Fibroblast of peridontal ligament (primary cell): ENCODE measurements around the gene PMEPA1.

Experiments
- DNase-seq: peaks from one replicate; pipeline ENCODE4 v3.0.0-alpha.2; 2010; ENCODE audit errors: extremely low read depth

PMEPA1 gene

DNA sequence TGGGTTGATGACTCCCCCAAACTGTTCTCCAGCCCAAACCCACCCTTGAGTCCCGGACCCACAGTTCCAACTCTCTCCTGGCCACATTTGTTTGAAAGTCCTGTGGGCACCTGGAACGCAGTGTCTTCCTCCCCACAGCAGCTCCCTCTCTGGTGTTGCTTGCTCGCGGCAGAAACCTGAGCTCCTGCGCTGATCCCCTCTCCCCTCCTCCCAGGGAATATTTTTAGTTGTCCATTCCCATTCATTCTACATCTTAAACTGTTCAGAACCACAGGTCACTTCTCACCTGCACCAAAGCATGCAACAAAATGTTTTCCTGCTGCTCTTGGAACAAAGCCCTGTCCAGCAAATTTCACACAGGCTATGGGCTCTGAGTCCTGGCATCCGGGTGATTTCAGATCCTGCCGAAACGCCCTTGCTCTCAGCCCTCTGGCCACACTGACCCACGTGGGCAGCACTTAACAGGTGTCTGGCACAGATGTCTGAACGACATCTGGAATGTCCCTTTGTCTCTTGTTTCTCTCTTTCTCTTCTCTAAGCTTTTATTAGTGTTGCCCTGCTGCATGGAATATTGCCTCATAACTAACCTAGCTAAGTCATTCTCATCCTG is 27.0 kb upstream of the PMEPA1 start:
- no peak for DNase-seq

DNA sequence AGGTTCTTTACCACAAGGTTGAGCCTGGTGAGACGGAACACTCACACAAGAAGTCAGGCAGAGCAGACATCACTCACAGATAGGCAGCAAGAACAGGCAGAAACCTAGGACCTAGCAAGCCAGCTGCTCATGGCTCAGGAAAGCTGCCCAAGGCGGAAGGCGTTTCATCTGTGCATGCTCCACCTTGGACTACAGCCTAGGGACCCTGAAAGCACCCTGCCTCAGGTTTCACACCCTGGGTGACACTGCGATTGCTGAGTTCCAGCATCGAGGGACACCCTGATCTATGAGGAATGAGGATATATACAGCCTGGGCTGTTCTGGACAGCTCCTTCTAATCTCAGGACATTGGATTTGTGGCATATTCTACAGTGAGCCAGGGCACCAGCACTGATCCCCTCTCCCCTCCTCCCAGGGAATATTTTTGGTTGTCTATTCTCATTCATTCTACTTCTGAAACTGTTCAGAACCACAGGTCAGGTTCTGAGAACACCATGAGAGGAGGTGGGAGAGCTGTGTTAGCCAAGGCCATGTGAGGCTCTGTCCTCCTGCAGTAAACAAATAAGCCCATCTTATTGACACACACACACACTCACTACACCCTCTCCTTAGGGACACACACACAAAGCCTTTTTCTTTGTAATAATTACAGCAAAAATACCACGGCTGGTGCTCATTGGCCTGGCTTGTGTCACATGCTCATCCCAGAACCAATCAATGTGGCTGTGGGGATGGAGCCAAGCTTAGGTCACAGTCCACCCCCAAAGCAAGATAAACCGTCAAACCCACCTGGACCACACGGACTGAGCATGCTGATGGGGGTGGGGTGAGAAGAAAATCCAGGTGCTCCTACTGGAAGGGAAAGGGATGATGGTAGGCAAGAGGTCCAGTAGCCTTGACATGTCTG is 26.3 kb upstream of the PMEPA1 start:
- no peak for DNase-seq

DNA sequence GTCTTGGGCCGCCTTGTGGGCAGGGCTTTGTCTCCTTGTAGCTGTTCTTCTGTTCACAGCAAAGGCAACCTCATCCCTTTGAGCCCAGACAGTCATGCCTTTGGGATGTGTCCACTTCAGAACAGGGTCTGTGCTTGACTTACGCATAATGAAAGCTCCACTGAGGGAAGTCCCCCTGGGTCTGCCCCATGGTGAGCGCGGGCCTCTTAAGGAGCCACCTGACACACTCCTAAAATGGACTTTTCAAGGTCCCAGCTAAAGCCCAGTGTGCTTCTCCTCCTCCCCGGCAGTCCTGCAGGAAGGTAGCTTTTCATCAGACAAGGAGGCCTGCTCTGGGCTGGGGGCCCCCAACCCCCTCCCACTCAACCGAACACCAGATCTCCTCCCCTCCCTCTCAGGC is 24.9 kb upstream of the PMEPA1 start:
- no peak for DNase-seq

DNA sequence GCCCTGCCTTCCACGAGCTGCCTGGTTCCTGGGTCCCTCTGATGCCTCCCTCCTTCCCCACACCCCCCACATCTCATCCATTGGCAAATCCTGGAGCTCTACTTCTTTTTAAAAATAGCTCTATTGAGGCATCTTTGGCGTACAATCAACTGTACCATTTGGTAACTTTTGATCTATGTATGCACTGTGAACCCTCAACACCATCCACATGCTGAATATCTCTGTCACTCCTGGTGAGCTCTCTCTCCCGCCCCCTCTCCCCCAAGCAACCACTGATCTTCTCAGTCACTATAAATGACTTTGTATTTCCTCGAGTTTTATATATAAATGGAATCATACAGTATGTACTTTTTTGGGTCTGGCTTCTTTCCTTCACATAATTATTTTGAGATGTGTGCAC is 22.4 kb upstream of the PMEPA1 start:
- no peak for DNase-seq

GRCh38 chr20:57728762-57729161 is 18.9 kb upstream of the PMEPA1 start:
- DNase-seq = no peak

GRCh38 chr20:57727863-57728262 is 18.0 kb upstream of the PMEPA1 start:
- DNase-seq = no peak

- DNase-seq = no peak
Measured at GRCh38 chr20:57725636-57726035, 15.8 kb upstream of the PMEPA1 start.

GRCh38 chr20:57724610-57725405 is 15.0 kb upstream of the PMEPA1 start:
- no peak for DNase-seq

GRCh38 chr20:57723816-57724215 is 14.0 kb upstream of the PMEPA1 start:
- DNase-seq = no peak

- DNase-seq = no peak
Measured at GRCh38 chr20:57719951-57720350, 10.1 kb upstream of the PMEPA1 start.

DNA sequence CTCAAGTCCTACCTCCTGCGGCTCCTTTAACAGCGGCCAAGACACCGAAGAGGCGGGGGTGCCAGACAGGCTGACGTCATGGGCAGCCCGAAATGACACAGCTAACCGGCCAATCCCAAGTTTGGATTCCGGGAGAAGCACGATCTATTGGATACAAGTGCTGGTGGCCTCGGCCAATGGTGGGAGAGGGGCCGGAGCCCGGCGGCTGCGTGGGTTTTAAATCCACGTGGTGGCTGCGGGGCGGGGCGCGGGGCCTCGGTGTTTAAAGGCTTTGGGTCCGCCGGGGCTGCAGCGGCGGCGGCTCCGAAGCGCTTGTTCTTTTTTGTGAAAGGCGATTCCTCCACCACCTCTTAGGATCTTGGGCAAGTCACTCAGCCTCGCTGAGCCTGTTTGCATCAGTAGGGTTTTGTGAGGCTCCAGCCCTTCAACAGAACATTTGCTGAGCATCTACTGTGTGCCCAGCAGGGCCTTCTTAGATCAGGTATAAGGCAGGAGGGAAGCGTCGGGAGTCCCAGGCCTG is 8.7 kb upstream of the PMEPA1 start:
- DNase-seq = peak; percentile 96

DNA sequence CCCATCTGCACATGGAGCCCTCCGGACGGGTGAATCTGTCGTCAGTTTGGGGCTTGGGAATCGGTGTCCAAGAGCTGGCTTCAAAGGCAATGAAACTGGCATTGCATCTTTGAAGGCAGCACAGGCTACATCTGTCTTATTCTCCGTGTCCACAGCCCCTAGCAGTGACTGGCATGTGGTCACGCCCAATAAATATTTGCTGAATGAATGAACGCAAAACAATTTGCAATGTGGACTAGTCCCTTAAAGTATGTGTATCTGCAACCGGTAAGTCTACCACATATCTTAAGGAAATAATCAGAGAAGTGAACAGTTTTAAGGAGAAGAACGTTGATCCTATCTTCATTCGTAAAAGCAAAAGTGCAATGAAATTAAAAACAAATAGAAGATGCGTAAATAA is 8.0 kb upstream of the PMEPA1 start:
- no peak for DNase-seq

GRCh38 chr20:57716901-57717300 is 7.1 kb upstream of the PMEPA1 start:
- no peak for DNase-seq

- peak; percentile 45 for DNase-seq
Measured at GRCh38 chr20:57716202-57716601, 6.4 kb upstream of the PMEPA1 start.

GRCh38 chr20:57715268-57715904 is 5.6 kb upstream of the PMEPA1 start:
- DNase-seq = no peak

DNA sequence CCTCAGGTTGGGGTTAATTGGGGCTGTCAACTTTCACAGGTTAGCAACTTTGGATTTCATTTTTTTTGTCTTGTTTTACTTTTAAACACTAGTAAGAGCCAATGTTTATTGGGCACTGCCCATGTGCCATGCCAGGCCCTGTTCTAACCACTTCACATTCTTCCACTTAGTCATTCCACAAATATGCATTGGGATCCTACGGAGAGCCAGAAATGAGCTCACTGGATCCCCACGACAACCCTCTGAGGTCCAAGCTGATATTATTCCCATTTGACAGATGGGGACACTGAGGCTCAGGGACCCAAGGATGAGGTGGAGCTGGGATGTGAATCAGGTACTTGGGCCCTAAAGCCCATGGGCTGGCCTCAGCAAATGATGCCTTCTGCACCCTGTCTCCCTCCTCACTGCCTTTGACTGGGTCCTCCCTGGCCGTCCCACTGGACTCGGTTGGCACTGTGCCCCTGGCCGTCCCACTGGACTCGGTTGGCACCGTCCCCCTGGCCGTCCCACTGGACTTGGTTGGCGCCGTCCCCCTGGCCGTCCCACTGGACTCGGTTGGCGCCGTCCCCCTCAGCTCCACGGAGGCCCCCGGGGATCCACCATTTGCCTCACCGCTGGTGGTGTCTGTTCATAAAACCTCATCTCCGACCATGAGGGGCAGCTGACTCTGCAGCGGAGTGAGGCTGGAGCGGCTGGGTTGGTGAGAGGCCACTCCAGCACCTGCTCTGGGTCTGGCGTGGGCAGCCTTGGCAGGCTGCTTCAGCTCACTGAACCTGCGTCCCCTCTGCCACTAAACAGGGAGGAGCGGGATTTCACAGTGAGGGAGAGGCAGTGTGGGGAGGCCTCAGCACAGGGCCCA is 4.8 kb upstream of the PMEPA1 start:
- peak; percentile 78 for DNase-seq

DNA sequence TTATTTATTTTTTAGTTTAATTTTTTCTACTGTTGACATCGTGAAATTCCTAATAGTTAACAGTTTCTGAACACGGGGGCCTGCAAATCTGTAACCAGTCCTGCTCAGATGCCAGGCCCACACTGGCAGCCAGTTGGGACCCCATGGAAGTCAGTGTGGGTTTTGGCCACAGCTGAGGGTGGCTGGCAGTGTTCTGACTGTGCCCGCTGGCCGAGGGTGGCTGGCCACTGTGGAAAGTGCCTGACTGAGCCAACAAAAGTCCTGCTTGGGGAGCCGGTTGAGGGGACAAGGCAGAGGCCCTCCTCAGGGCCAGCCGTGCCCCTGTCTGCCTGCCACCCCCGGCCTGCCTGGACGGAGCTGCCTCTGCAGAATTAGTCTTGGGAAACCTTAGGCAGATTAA is 4.1 kb upstream of the PMEPA1 start:
- no peak for DNase-seq

GRCh38 chr20:57713505-57713903 is 3.7 kb upstream of the PMEPA1 start:
- no peak for DNase-seq

DNA sequence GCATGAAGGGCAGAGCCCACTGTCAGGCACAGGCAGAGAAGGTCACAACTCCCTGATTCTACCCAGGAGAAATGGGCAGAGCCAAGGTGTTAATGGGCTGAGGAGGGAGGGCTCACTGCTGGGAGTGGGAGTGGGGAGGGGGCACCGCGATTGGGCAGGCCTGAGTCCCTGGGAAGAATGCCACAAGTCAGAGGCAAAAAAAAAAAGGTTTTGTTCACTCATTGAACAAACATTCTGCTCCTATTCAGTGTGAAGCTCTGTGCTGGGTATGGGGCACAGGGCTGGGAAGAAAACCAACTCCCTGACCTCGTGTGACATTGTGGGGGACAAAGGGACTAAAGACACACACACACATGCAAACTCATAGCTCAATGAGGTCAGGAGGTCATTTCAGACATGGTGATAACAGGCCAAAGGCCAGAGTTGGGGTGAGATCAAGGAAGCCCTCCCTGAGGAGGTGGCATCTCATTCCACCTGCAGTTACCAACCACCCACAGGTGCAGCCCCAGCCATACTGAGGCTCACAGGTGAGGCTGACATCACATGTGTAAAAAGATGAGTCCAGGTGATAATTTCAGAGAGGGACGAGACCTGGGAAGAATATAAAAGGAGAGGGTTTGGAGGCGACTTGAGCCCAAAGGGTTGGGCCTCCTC is 3.2 kb upstream of the PMEPA1 start:
- DNase-seq = no peak

DNA sequence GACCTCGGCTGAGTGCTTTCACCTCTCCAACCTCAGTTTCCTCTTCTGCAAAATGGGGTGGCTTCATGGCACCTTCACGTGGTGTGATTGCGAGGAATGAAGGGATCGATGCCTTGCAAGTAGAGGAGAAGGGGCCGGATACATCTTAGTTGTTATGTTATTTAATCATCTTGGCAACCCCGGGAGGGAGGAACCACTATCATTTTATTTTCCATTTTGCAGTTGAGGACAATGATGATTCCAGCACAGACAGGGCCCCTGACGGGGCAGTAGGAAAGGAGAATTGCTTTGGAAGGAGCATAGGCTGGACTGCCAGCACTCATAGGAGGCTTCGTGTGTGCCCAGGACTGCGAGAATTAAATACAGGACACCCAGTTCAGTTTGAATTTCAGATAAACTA is 2.5 kb upstream of the PMEPA1 start:
- DNase-seq = no peak
